Esophagus squamous epithelium (tissue), 4 donors: ENCODE data around the gene NOL7.

ENCODE experiments used
- CTCF ChIP-seq, 6 experiments: fragments of 450-650 bp in 4 of 6; fragments of 200-600 bp in 2 of 6; sonication (generic) in 2 of 6; IDR thresholded peaks; one replicate each; pipeline ENCODE4 v1.5.1; 2016 to 2019; ENCODE audit warnings: antibody characterized with exemption in 6 of 6, mild to moderate bottlenecking in 4 of 6, moderate library complexity in 4 of 6
- POLR2A ChIP-seq, 4 donors: fragments of 450-650 bp; IDR thresholded peaks; one replicate each; pipeline ENCODE4 v1.6.1; 2017; ENCODE audit warnings: antibody characterized with exemption in 4 of 4, mild to moderate bottlenecking in 4 of 4, moderate library complexity in 3 of 4

GRCh38 chr6:13575377-13575775 lies 39.8 kb upstream of the NOL7 start:
- peak; percentile 69 to 83 (median 81) for TF ChIP-seq CTCF (IDR thresholded peaks at IDR 0.05)
- TF ChIP-seq POLR2A (IDR thresholded peaks at IDR 0.05) = no peak
